ENCODE data around the gene HRG. TPM values are rescaled to one million over a fixed set of nuclear protein-coding genes. Genes with fewer than 3 reads are reported as not detected.
"Not testable (repeated sequence)": the region's sequence is repeated elsewhere in the genome, so short reads cannot be mapped to it uniquely, and the experiment has no call there.

The HRG gene
- total RNA-seq, 1 donor from 2014 or later: not detected

DNA sequence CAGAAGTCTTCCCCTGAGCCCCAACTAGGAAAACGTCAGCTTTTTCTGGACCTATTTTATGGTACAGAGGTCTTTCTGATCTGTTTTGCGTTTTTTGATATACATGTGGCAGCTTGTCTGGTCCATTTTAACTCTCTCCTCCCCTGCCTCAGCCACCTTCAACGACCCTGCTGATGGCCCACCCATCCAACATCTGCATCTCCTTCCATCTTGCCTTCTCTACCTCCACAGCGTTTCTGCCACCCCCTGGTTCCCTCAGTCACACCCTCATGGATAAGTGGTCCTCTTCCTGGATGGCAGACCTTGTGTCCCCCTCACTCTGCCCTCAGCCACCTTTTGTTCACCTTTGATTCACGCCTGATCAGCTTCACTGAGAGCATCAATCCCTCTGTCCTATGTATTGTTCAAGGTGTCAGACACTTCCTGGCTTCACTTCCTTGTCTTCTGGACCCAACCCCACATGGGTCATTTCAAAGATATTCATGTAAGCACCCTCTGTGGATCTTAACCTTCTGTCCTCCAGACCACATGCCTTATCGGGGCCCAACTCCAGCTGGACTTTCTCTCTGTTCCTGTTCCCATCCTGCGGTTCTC, 39.5 kb upstream of the HRG start:
- Histone ChIP-seq H3K27ac (no peak overlapping the region), H3K9me3 (no peaks in the 10 kb centered on the region), H3K36me3 (no peaks in the 10 kb centered on the region), H3K4me1 (no peaks in the 10 kb centered on the region), H3K27me3 (peaks cover 5% of the 10 kb centered on the region), H3K4me3 (no peak overlapping the region)
- TF ChIP-seq, protein P1, sequence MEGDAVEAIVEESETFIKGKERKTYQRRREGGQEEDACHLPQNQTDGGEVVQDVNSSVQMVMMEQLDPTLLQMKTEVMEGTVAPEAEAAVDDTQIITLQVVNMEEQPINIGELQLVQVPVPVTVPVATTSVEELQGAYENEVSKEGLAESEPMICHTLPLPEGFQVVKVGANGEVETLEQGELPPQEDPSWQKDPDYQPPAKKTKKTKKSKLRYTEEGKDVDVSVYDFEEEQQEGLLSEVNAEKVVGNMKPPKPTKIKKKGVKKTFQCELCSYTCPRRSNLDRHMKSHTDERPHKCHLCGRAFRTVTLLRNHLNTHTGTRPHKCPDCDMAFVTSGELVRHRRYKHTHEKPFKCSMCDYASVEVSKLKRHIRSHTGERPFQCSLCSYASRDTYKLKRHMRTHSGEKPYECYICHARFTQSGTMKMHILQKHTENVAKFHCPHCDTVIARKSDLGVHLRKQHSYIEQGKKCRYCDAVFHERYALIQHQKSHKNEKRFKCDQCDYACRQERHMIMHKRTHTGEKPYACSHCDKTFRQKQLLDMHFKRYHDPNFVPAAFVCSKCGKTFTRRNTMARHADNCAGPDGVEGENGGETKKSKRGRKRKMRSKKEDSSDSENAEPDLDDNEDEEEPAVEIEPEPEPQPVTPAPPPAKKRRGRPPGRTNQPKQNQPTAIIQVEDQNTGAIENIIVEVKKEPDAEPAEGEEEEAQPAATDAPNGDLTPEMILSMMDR (IDR thresholded peaks at IDR 0.05): no peak
- intact Hi-C loops (cut with DNase I): no loop called here
- no peak for ATAC-seq
- no peak for DNase-seq

DNA sequence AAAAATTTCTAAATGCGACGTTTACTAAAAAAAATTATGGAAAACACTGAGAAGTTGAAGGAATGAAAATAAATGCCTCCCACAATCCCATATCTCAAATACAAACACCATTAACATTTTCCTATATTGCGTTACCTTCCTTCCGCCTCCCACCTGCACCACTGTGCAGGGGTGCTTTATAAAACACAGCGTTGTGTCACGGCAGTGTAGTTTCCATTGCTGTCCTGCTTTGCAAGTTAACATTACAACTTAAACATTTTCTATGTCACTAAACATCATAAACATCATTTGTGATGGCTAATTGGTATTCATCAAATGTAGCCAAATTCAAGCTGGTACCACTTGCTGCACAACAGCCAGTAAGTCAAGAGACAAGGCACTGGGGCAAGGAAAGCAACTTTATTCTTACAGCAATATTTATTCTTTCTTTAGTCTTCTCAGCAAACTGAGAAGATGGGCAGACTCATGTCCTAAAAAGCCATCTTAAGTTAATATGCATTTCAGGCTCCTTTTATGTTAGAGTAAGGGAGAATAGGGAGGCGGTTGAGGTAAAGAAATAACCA, 37.9 kb upstream of the HRG start:
- H3K27ac ChIP-seq: no peak overlapping the region
- no peak for ATAC-seq
- no peaks in the 10 kb centered on the region for H3K9me3 ChIP-seq
- intact Hi-C loops (cut with DNase I): no loop called here
- no peaks in the 10 kb centered on the region for H3K36me3 ChIP-seq
- DNase-seq: no peak
- TF ChIP-seq, protein P1 (IDR thresholded peaks at IDR 0.05): no peak
- H3K4me1 ChIP-seq: no peaks in the 10 kb centered on the region
- peaks cover 5% of the 10 kb centered on the region for H3K27me3 ChIP-seq
- no peak overlapping the region for H3K4me3 ChIP-seq

DNA sequence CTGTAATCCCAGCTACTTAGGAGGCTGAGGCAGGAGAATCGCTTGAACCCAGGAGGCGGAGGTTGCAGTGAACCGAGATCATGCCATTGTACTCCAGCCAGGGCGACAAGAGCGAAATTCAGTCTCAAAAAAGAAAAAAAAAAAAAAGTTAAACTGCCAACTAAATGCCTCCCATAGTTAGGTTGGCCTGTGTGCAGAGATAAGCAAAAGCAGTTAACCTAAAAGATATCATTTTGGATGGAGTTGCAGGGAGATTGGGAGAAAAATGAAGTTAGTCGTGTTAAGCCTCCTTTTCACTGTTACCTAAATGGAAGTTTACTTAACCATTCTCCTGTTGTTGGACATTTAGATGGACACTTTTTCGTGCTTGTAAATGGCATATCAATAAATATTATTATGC, 37.1 kb upstream of the HRG start:
- H3K9me3 ChIP-seq: no peaks in the 10 kb centered on the region
- H3K36me3 ChIP-seq: no peaks in the 10 kb centered on the region
- no peaks in the 10 kb centered on the region for H3K4me1 ChIP-seq
- TF ChIP-seq, protein P1 (IDR thresholded peaks at IDR 0.05): no peak
- H3K27ac ChIP-seq: no peak overlapping the region
- intact Hi-C loops (cut with DNase I): no loop called here
- no peak for DNase-seq
- no peak overlapping the region for H3K4me3 ChIP-seq
- H3K27me3 ChIP-seq: peaks cover under 1% of the 10 kb centered on the region
- ATAC-seq: no peak

DNA sequence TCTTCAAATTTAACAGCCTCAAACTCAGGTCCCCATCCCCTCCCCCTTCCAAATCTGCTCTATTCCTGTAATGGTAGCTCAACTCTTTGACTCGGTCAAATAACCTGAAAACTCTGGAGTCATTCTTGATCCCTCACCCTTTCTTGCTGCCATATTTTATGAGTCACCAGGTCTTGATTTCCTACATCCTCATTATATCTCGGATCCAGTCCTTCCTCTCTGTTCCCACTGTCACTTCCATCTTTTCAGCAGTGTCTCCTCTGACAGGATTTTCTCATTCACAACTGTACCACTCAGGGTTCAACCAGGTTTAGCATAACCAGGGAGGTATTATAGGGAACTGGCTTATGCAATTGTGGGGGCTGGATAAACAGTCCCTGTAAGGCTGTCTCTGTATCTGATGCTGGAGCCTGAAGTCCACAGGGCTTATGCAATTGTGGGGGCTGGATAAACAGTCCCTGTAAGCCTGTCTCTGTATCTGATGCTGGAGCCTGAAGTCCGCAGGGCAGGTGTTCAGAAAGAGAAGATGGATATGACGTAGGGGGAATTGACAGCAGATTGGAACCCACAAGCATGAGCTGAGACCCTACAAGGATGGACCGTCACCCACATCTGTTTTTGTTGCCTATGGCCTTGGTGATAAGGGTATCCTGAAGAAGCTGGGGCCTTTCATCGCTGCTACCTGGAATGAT, 34.7 kb upstream of the HRG start:
- TF ChIP-seq, protein P1 (IDR thresholded peaks at IDR 0.05): no peak

DNA sequence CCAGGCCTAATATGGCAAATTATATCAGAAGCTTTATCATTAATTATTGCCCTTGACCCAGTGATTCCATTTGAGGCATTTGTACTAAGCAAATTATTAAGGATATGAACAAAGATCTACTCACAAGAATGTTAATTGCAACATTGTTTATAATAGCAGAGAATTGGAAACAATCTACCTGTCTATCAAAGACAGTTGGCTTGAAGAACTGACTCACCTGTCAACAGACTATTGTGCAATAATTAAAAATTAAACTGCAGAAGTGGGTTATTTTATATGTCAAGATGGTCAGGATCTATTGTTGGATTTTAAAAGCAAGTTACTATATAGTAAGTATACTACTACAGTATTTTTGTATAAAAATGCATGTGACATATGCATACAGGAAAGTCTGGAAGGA, 32.3 kb upstream of the HRG start:
- no peak for ATAC-seq
- Histone ChIP-seq H3K27me3 (peaks cover 2% of the 10 kb centered on the region), H3K4me3 (no peak overlapping the region), H3K4me1 (no peaks in the 10 kb centered on the region), H3K27ac (no peak overlapping the region), H3K9me3 (no peaks in the 10 kb centered on the region), H3K36me3 (no peaks in the 10 kb centered on the region)
- TF ChIP-seq, protein P1 (IDR thresholded peaks at IDR 0.05): no peak
- intact Hi-C loops (cut with DNase I): no loop called here
- no peak for DNase-seq

More for the DNA sequence above, 34.7 kb upstream of the HRG start:
- no peak for DNase-seq
- no peak overlapping the region for H3K27ac ChIP-seq
- H3K9me3 ChIP-seq: no peaks in the 10 kb centered on the region
- H3K4me3 ChIP-seq: no peak overlapping the region
- no peak for ATAC-seq
- H3K4me1 ChIP-seq: no peaks in the 10 kb centered on the region
- H3K27me3 ChIP-seq: no peaks in the 10 kb centered on the region
- intact Hi-C loops (cut with DNase I): no loop called here
- no peaks in the 10 kb centered on the region for H3K36me3 ChIP-seq

DNA sequence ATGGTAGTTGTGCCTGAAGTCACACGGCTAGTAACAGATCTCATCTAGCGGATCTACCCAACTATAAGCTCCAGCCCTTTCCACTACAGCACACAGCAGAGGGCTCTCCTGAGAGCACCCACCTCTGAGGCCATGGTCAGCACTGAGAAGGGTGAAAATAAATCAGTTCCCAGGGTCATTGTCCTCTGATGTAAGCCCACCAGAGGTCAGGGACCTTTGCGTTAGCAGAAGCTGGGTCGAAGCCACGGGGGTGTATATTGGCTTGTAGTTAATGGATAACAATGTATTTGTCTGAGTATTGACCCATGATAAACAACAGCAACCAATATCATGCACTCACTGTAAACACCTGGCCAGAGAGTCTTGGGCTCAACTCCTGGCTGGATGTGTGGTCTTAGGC, 31.6 kb upstream of the HRG start:
- H3K4me1 ChIP-seq; H3K27me3 ChIP-seq; H3K36me3 ChIP-seq; intact Hi-C loops (cut with DNase I); H3K27ac ChIP-seq; ATAC-seq; DNase-seq; H3K9me3 ChIP-seq; H3K4me3 ChIP-seq: not testable (repeated sequence)

Measured in upper lobe of right lung (tissue), 1 donor.